OCI-LY3 (cell line): ENCODE results near the gene FBN2.

ENCODE experiments used
- H2AFZ ChIP-seq: fragments of 200-600, 300-600 bp; shearing (Covaris generic); 2 replicates; pipeline ENCODE4 v1.6.0; 2014; ENCODE audit warnings: antibody characterized with exemption, low read depth, low read length
- H3K27ac ChIP-seq: fragments of 200-600, 300-600 bp; sonication (generic); 2 replicates; pipeline ENCODE4 v1.5.1; 2014; ENCODE audit warnings: mild to moderate bottlenecking, low read length, moderate library complexity, mixed read lengths
- H3K27me3 ChIP-seq: fragments of 200-600, 300-600 bp; sonication (generic); 2 replicates; pipeline ENCODE4 v1.6.1; 2014; ENCODE audit warnings: low read depth, low read length, mixed read lengths
- H3K36me3 ChIP-seq: fragments of 200-600, 300-600 bp; sonication (generic); replicated peaks from 2 replicates; pipeline ENCODE3; 2014; ENCODE audit warnings: low read depth, low read length, mixed read lengths
- H3K4me1 ChIP-seq: fragments of 300-600, 200-600 bp; sonication (generic); 2 replicates; pipeline ENCODE4 v1.6.1; 2014; ENCODE audit warnings: low read length, mixed read lengths
- H3K4me2 ChIP-seq: fragments of 200-600, 300-600 bp; sonication (generic); 2 replicates; pipeline ENCODE4 v1.6.1; 2014; ENCODE audit warnings: low read length, mixed read lengths
- H3K4me3 ChIP-seq: fragments of 300-600, 200-600 bp; sonication (generic); 2 replicates; pipeline ENCODE4 v1.5.1; 2014; ENCODE audit warnings: antibody characterized with exemption, mild to moderate bottlenecking, low read length, moderate library complexity
- H3K79me2 ChIP-seq: fragments of 300-600, 200-600 bp; shearing (Covaris generic); 2 replicates; pipeline ENCODE4 v1.6.1; 2014; ENCODE audit warnings: mild to moderate bottlenecking, low read length, mixed read lengths
- H3K9ac ChIP-seq: fragments of 300-600, 200-600 bp; shearing (Covaris generic); 2 replicates; pipeline ENCODE4 v1.6.0; 2014; ENCODE audit warnings: mild to moderate bottlenecking, low read length, moderate library complexity
- H3K9me3 ChIP-seq: fragments of 200-600, 300-600 bp; shearing (Covaris generic); 2 replicates; pipeline ENCODE4 v1.6.1; 2014; ENCODE audit warnings: low read length, mixed read lengths; ENCODE audit not compliant: insufficient read depth
- H4K20me1 ChIP-seq: fragments of 200-600, 300-600 bp; sonication (generic); 2 replicates; pipeline ENCODE4 v1.6.1; 2016; ENCODE audit warnings: low read length, mixed read lengths; ENCODE audit not compliant: insufficient read depth
- EZH2phosphoT487 ChIP-seq: fragments of 200-600 bp; shearing (Covaris generic); IDR thresholded peaks from 2 replicates; pipeline ENCODE4 v1.6.1; 2018; ENCODE audit warnings: antibody characterized with exemption, mixed run types, low read depth
- TF ChIP-seq, protein P1 (sequence below): fragments of 200-600, 300-600 bp; sonication (generic); IDR thresholded peaks from 2 replicates; pipeline ENCODE4 v1.5.1; 2014; ENCODE audit warnings: antibody characterized with exemption, low read length, low read depth

The FBN2 gene

DNA sequence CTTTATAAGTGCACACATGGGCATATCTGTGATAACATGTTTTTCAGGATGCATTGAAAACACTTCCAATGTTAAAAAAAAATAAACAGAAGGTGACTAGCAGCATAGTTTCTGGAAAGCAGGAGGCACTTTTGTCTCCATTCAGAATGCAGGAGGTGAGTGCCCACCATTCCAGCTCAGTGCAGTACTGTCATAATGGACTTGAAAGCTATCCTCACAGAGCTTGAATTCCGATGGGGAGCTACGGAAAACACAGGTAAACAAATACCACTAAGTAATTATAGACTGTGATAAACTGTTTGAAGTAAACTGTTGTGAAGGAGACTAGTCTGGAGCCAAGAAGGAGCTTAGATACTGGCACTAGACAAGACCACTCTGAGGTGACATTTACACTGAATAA lies 9.9 kb downstream of the FBN2 start:
- no peak overlapping the region for H3K4me3 ChIP-seq
- H3K4me1 ChIP-seq: no peaks in the 10 kb centered on the region
- H3K79me2 ChIP-seq: no peaks in the 10 kb centered on the region
- H3K4me2 ChIP-seq: no peak overlapping the region
- H3K9ac ChIP-seq: no peak overlapping the region
- no peaks in the 10 kb centered on the region for H3K27me3 ChIP-seq
- no peaks in the 10 kb centered on the region for H3K9me3 ChIP-seq
- H3K27ac ChIP-seq: no peak overlapping the region
- no peak overlapping the region for H2AFZ ChIP-seq
- H3K36me3 ChIP-seq: no peaks in the 10 kb centered on the region
- H4K20me1 ChIP-seq: no peaks in the 10 kb centered on the region
- TF ChIP-seq EZH2phosphoT487: no peak
- TF ChIP-seq, protein P1, sequence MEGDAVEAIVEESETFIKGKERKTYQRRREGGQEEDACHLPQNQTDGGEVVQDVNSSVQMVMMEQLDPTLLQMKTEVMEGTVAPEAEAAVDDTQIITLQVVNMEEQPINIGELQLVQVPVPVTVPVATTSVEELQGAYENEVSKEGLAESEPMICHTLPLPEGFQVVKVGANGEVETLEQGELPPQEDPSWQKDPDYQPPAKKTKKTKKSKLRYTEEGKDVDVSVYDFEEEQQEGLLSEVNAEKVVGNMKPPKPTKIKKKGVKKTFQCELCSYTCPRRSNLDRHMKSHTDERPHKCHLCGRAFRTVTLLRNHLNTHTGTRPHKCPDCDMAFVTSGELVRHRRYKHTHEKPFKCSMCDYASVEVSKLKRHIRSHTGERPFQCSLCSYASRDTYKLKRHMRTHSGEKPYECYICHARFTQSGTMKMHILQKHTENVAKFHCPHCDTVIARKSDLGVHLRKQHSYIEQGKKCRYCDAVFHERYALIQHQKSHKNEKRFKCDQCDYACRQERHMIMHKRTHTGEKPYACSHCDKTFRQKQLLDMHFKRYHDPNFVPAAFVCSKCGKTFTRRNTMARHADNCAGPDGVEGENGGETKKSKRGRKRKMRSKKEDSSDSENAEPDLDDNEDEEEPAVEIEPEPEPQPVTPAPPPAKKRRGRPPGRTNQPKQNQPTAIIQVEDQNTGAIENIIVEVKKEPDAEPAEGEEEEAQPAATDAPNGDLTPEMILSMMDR: no peak

DNA sequence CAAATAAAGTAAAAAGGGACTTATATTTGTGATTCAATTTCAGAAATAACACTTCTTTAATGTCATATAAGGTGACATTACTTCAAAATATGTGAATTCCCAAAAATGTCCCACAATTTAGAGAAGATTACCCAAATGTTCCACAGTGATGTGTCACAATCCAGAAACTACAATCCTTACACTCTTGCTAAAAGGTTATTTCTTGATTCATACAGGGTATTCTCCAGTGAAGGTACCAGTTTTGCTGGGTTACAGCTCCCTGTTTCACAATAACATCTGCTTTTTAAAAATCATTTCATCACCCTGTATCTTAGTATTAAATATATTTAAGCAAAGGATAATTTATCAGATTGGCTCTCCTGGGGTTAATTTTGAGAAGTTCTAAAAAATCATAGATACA lies 11.0 kb downstream of the FBN2 start:
- Histone ChIP-seq H3K4me2 (no peak overlapping the region), H3K9ac (no peak overlapping the region), H2AFZ (no peak overlapping the region), H3K27me3 (no peaks in the 10 kb centered on the region), H3K4me3 (no peak overlapping the region), H3K9me3 (no peaks in the 10 kb centered on the region), H4K20me1 (no peaks in the 10 kb centered on the region), H3K4me1 (no peaks in the 10 kb centered on the region), H3K79me2 (no peaks in the 10 kb centered on the region), H3K27ac (no peak overlapping the region), H3K36me3 (no peaks in the 10 kb centered on the region)
- no peak for TF ChIP-seq EZH2phosphoT487
- TF ChIP-seq, protein P1: no peak

DNA sequence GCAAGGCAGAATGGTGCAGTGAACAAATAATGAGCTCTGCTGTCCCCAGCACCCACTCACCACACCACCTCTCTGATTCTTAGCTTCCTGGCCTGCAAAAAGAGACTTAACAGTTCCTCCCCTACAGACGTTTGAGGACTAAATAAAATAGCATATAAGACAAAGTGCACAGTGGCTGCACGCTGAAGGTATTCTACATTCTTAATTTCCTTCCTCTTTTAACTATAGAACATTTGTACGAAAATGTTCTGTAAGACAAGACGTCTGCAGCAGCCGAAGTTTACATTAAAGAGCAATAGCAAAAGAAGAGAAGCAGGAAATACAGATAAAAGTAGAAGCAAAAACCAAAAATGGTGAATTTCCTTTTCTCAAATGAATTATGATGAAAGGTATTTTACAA lies 15.7 kb downstream of the FBN2 start:
- H3K79me2 ChIP-seq: no peaks in the 10 kb centered on the region
- H3K9ac ChIP-seq: no peak overlapping the region
- no peaks in the 10 kb centered on the region for H3K27me3 ChIP-seq
- no peak overlapping the region for H3K4me3 ChIP-seq
- H3K4me2 ChIP-seq: no peak overlapping the region
- no peak overlapping the region for H2AFZ ChIP-seq
- H3K27ac ChIP-seq: no peak overlapping the region
- H3K4me1 ChIP-seq: no peaks in the 10 kb centered on the region
- H4K20me1 ChIP-seq: no peaks in the 10 kb centered on the region
- no peaks in the 10 kb centered on the region for H3K36me3 ChIP-seq
- no peaks in the 10 kb centered on the region for H3K9me3 ChIP-seq
- TF ChIP-seq EZH2phosphoT487: no peak
- TF ChIP-seq, protein P1: no peak

DNA sequence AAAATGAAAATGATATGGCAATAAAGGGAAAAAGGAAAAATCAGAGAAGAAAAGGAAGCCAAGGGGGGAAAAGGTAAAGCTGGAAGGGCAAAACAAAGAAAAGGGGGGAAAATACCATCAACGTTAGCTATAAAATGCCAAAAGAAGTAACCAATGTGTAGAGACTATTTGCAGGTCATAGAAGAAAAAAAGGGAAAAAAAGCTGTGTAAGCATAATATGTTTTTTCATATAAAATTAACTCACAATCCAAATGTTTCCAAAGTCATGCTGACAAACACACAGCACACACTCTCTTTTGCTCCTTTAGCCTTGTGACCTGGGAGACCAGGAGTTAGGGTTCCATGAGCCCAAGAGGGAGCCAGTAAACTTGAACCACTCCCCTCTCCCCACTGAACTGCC lies 18.2 kb downstream of the FBN2 start:
- Histone ChIP-seq H3K27ac (no peak overlapping the region), H3K4me1 (no peaks in the 10 kb centered on the region), H4K20me1 (no peaks in the 10 kb centered on the region), H2AFZ (no peak overlapping the region), H3K9me3 (no peaks in the 10 kb centered on the region), H3K9ac (no peak overlapping the region), H3K4me2 (no peak overlapping the region), H3K4me3 (no peak overlapping the region), H3K36me3 (no peaks in the 10 kb centered on the region), H3K79me2 (no peaks in the 10 kb centered on the region), H3K27me3 (no peaks in the 10 kb centered on the region)
- TF ChIP-seq EZH2phosphoT487: no peak
- TF ChIP-seq, protein P1: no peak
